Measurements from ENCODE around the gene FADD. TPM values are rescaled to one million over a fixed set of nuclear protein-coding genes. Genes with fewer than 3 reads are reported as not detected.

FADD gene
- total RNA-seq, 1 donor from 2014 or later: 18.9 TPM

- H3K4me3 Mint-ChIP-seq: no peak overlapping the region
- no peak overlapping the region for H3K27ac Mint-ChIP-seq
- Histone ChIP-seq H2AFZ (replicated peaks) (no peak overlapping the region), H3K79me2 (ENCODE audit: low read depth) (no peaks in the 10 kb centered on the region), H3K4me1 (peaks cover 5% of the 10 kb centered on the region), H3K27me3 (no peaks in the 10 kb centered on the region), H3K9me3 (ENCODE audit: low read depth) (no peaks in the 10 kb centered on the region), H3F3A (ENCODE audit: low read depth) (no peaks in the 10 kb centered on the region), H3K4me3 (no peak overlapping the region), H4K20me1 (ENCODE audit: low read depth) (no peaks in the 10 kb centered on the region), H3K4me2 (no peak overlapping the region), H3K9ac (no peak overlapping the region), H3K27ac (no peak overlapping the region), H3K36me3 (no peaks in the 10 kb centered on the region)
- no peak for DNase-seq (ENCODE audit: low spot score)
- peaks cover 26% of the 10 kb centered on the region for H3K4me1 Mint-ChIP-seq
- no peaks in the 10 kb centered on the region for H3K36me3 Mint-ChIP-seq
- no peak for TF ChIP-seq EZH2phosphoT487 (IDR thresholded peaks at IDR 0.05)
- peaks cover 33% of the 10 kb centered on the region for H3K27me3 Mint-ChIP-seq (ENCODE audit: insufficient read depth, low read depth)
- H3K9me3 Mint-ChIP-seq: no peaks in the 10 kb centered on the region
These were observed 35.2 kb upstream of the FADD start for GRCh38 chr11:70167723-70168404.

GRCh38 chr11:70168405-70168754 is 34.7 kb upstream of the FADD start:
- Histone ChIP-seq H3K36me3 (no peaks in the 10 kb centered on the region), H3F3A (ENCODE audit: low read depth) (no peaks in the 10 kb centered on the region), H3K9ac (no peak overlapping the region), H3K27ac (no peak overlapping the region), H3K4me1 (peaks cover under 1% of the 10 kb centered on the region), H3K27me3 (no peaks in the 10 kb centered on the region), H3K79me2 (ENCODE audit: low read depth) (no peaks in the 10 kb centered on the region), H3K9me3 (ENCODE audit: low read depth) (no peaks in the 10 kb centered on the region), H4K20me1 (ENCODE audit: low read depth) (no peaks in the 10 kb centered on the region), H3K4me3 (no peak overlapping the region), H2AFZ (replicated peaks) (no peak overlapping the region), H3K4me2 (no peak overlapping the region)
- TF ChIP-seq, protein P1, sequence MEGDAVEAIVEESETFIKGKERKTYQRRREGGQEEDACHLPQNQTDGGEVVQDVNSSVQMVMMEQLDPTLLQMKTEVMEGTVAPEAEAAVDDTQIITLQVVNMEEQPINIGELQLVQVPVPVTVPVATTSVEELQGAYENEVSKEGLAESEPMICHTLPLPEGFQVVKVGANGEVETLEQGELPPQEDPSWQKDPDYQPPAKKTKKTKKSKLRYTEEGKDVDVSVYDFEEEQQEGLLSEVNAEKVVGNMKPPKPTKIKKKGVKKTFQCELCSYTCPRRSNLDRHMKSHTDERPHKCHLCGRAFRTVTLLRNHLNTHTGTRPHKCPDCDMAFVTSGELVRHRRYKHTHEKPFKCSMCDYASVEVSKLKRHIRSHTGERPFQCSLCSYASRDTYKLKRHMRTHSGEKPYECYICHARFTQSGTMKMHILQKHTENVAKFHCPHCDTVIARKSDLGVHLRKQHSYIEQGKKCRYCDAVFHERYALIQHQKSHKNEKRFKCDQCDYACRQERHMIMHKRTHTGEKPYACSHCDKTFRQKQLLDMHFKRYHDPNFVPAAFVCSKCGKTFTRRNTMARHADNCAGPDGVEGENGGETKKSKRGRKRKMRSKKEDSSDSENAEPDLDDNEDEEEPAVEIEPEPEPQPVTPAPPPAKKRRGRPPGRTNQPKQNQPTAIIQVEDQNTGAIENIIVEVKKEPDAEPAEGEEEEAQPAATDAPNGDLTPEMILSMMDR (IDR thresholded peaks at IDR 0.05): no peak
- TF ChIP-seq EZH2phosphoT487 (IDR thresholded peaks at IDR 0.05) (no peak), EZH2 (IDR thresholded peaks at IDR 0.05) (no peak)
- H3K9me3 Mint-ChIP-seq: no peaks in the 10 kb centered on the region
- H3K36me3 Mint-ChIP-seq: no peaks in the 10 kb centered on the region
- H3K27ac Mint-ChIP-seq: no peak overlapping the region
- peak overlapping the region; percentile 46 for H3K4me3 Mint-ChIP-seq
- DNase-seq (ENCODE audit: low spot score): no peak
- H3K4me1 Mint-ChIP-seq: peaks cover 26% of the 10 kb centered on the region
- H3K27me3 Mint-ChIP-seq (ENCODE audit: insufficient read depth, low read depth): peaks cover 29% of the 10 kb centered on the region

- H3K9me3 ChIP-seq (ENCODE audit: low read depth): no peaks in the 10 kb centered on the region
- H3K4me3 Mint-ChIP-seq: no peak overlapping the region
- TF ChIP-seq, protein P1 (IDR thresholded peaks at IDR 0.05): no peak
- no peak for TF ChIP-seq EZH2 (IDR thresholded peaks at IDR 0.05)
- TF ChIP-seq EZH2phosphoT487 (IDR thresholded peaks at IDR 0.05): no peak
These were observed 34.0 kb upstream of the FADD start for GRCh38 chr11:70169127-70169526.

GRCh38 chr11:70169632-70170031 is 33.5 kb upstream of the FADD start:
- H3K79me2 ChIP-seq (ENCODE audit: low read depth): no peaks in the 10 kb centered on the region
- TF ChIP-seq EZH2 (IDR thresholded peaks at IDR 0.05): no peak
- H3K9me3 Mint-ChIP-seq: no peaks in the 10 kb centered on the region
- H2AFZ ChIP-seq (replicated peaks): no peak overlapping the region
- no peak overlapping the region for H3K4me3 Mint-ChIP-seq
- no peaks in the 10 kb centered on the region for H3K36me3 ChIP-seq
- H3K4me3 ChIP-seq: no peak overlapping the region
- no peak for DNase-seq (ENCODE audit: low spot score)
- H4K20me1 ChIP-seq (ENCODE audit: low read depth): no peaks in the 10 kb centered on the region
- H3F3A ChIP-seq (ENCODE audit: low read depth): peaks cover 6% of the 10 kb centered on the region
- peaks cover 24% of the 10 kb centered on the region for H3K27me3 Mint-ChIP-seq (ENCODE audit: insufficient read depth, low read depth)
- H3K4me1 Mint-ChIP-seq: peaks cover 29% of the 10 kb centered on the region
- no peak overlapping the region for H3K27ac ChIP-seq
- H3K4me2 ChIP-seq: no peak overlapping the region
- no peak overlapping the region for H3K27ac Mint-ChIP-seq
- H3K9me3 ChIP-seq (ENCODE audit: low read depth): no peaks in the 10 kb centered on the region
- no peak overlapping the region for H3K9ac ChIP-seq
- no peaks in the 10 kb centered on the region for H3K27me3 ChIP-seq
- no peaks in the 10 kb centered on the region for H3K36me3 Mint-ChIP-seq
- H3K4me1 ChIP-seq: peaks cover 5% of the 10 kb centered on the region

More at GRCh38 chr11:70169127-70169526, 34.0 kb upstream of the FADD start:
- H3K4me1 Mint-ChIP-seq: peaks cover 24% of the 10 kb centered on the region
- no peak overlapping the region for H3K4me3 ChIP-seq
- H3K4me1 ChIP-seq: no peaks in the 10 kb centered on the region
- no peak overlapping the region for H3K4me2 ChIP-seq
- no peaks in the 10 kb centered on the region for H3K27me3 ChIP-seq
- H3K9me3 Mint-ChIP-seq: no peaks in the 10 kb centered on the region
- no peak overlapping the region for H3K9ac ChIP-seq
- H3F3A ChIP-seq (ENCODE audit: low read depth): peaks cover 1% of the 10 kb centered on the region
- no peaks in the 10 kb centered on the region for H4K20me1 ChIP-seq (ENCODE audit: low read depth)
- H3K27ac ChIP-seq: no peak overlapping the region
- H3K36me3 ChIP-seq: no peaks in the 10 kb centered on the region
- H3K79me2 ChIP-seq (ENCODE audit: low read depth): no peaks in the 10 kb centered on the region
- no peak for DNase-seq (ENCODE audit: low spot score)
- H3K27me3 Mint-ChIP-seq (ENCODE audit: insufficient read depth, low read depth): peaks cover 25% of the 10 kb centered on the region
- no peak overlapping the region for H3K27ac Mint-ChIP-seq
- no peak overlapping the region for H2AFZ ChIP-seq (replicated peaks)
- no peaks in the 10 kb centered on the region for H3K36me3 Mint-ChIP-seq
